HG02678 (cell line): ENCODE data around the gene S100A4.

ENCODE experiments used
- ATAC-seq: cut with Tn5 transposase; IDR thresholded peaks from one replicate; pipeline ENCODE4 v1.9.1; 2021; ENCODE audit warnings: mild to moderate bottlenecking, moderate library complexity; ENCODE audit not compliant: unreplicated experiment

Gene S100A4

GRCh38 chr1:153548722-153549688 lies 3.4 kb upstream of the S100A4 start, which contains the start of gene S100A3:
TSS of gene S100A3 (minus strand) at chr1:153549258. CDS start at chr1:153548485, 773 bp downstream.
- no peak for ATAC-seq

DNA sequence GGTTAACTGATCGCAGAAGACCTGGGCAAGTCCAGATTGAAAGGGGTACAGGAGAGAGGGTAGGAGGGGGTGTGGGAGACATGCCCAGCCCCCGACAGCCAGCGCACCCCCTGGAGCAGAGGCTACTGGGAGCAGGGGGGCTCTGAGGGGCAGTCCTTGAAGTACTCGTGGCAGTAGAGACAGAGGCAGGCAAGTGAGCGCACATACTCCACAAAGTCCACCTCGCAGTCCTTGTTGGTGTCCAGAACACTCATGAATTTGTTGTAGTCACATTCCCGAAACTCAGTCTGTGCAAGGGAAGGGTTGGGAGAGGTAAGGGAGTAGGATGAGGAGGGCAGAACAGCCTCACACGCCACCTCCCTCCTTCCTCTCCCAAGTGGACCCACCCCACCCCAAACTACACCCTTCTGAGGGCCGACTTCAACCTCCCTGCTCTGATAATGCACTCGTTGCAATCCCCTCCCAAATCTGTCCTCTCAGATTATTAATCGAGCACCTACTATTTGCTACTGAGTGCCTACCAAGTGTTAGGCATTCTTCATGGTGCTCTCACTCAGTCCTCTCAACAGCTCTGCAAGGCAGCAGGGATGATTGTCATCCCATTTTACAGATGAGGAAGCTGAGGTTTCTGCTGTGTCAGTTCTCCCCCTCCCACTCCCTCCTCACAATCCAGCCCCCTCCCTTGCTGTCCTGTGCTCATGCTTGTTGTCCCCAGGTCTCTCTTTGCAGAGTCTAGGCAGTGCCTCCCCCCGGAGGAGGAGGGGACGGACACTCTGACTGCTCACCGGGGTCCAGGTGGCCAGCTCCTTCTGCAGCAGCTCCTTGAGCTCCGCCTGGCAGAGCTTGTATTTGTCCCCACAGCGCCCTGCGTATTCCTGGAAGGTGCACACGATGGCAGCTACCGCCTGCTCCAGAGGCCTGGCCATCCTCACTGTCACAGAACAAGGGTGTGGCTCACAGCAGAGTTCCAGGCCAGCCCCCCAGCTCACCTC lies 2.2 kb upstream of the S100A4 start:
- no peak for ATAC-seq

DNA sequence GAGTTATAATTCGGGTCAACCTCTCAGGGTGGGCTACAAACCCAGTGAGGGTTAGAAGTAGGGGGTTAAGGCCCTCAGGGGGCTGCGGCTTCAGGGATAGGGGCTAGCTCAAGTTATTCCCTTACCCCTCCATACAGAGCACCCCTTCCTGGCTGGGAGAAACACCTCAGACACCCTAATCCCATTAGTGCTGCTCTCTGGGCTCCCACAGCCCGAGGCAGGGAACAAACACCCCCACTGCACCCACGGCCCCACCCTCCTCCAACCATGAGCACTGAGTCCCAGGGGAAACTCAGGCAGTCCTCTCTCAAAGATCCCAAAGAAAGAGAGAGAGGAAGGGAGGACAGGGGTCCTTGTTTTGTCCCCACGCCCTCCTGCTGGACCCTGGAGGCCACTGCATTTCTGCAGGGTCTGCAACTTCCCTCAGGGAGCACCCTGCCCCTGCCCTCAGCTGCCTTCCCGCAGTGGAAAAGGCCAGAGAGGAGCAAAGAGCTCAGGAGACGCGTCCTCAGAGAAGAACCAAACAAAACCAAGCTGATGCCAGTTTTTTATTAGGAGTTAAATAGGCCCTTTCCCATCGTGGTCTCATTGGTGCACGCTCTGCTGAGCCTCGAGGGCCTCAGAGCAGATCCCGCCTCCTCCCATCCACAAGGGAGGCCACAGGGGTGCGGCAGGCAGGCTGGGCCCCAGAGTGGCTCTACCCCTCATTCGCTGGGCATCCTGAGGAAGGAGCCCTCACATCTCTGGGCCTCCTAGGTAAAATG lies 1.4 kb upstream of the S100A4 start:
- no peak for ATAC-seq

DNA sequence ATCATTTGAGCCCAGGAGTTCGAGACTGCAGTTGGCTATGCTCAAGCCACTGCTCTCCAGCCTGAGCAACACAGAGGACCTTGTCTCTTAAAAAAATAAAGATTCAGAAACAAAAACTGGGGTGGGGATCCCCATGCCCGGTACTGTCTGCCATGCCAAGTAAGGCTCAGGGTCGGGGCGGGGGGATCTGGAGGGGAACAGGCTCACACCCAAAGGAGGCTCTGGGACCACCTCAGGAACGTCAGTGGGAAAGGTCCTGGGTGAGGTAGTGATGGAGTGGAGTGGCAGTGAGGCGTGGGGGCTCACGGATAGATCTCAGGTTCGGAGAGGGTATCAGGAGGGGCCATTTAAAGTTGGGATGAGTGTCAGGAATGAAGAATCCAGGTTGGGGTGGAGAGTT lies 765 bp upstream of the S100A4 start:
- no peak for ATAC-seq

GRCh38 chr1:153544453-153545066 lies 1.0 kb downstream of the S100A4 start:
- ATAC-seq = no peak

- no peak for ATAC-seq
Measured at GRCh38 chr1:153543736-153544135, 1.9 kb downstream of the S100A4 start.

DNA sequence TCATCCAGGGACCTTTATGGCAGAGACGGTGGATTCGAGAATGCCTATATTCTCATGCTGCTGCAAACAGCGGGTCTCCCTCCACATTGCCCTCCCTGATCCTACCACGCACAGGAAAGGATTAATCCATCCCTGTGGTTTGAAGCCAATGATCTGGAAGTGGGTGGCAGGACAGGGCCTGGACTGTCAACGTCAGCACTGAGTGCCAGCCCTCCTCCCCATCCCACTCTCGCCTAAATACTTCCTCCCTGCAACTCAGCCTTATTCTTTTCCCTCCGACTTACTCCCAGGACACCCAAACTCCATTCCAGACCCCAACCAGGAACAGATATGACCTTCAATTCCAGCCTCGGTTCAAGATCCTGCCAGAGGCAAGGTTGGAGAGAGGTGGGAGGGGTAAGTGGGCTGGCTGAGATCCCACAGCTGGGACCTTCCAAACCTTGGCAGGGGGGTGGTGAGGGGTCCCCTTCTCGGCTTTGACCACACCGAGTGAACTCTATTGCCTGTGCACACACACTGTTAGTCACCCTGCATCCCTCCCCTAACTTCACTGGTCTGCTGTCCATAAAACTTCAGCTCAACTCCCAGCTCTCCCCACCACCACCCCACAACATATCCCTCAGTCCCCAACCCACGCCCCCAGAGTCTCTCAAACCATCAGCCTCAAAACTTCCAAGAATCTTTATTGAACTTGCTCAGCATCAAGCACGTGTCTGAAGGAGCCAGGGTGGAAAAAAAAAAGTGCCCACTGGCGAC lies 2.5 kb downstream of the S100A4 start:
- no peak for ATAC-seq

DNA sequence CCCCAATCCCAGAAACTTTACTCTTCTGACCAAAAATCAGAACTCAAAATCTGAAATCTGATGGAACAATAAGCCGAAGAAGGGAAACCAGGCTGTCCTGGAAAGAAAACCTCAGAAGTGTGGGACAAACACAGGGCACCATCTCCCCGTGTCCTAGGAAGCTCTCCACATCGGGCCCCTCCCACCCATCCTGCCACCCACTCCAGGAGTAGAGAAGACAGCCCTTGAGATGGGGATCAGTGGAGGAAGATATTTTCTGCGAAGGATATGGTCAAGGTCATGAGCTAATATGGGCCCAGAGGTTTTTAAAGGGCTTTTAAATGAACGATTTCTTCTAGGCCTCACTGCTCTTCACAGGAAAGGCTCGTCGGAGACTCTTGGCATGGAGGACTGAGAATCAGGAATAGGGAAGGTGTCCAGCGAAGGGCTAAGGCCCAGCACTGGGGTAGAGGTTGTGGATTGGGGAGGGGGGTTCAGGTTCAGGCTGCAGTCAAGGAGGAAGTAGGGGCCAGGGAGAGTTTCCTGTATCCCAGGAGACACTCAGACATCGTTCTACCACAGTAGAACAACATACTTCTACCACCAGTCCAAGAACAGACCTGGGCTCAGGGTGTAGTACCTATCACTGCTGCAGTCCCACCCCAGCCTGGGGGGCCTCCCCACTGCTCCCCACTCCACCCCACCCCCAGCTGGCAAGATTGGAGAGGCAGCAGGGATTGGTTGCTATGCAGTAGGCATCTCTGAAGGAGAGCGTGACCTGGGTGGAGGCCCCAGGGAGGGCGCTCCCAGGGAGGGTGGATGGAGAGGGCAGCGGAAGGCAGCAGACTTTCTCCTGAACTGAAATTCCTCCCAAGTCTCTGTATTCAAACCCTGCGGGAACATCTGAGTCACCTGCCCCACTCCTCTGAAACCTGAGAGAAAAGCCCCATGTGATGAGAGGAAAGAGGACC lies 3.7 kb downstream of the S100A4 start:
- no peak for ATAC-seq

GRCh38 chr1:153540394-153541361 lies 4.9 kb downstream of the S100A4 start, which contains the start of gene S100A5:
TSS of gene S100A5 (minus strand) at chr1:153540934. CDS start at chr1:153540191, 743 bp downstream.
- ATAC-seq = no peak

DNA sequence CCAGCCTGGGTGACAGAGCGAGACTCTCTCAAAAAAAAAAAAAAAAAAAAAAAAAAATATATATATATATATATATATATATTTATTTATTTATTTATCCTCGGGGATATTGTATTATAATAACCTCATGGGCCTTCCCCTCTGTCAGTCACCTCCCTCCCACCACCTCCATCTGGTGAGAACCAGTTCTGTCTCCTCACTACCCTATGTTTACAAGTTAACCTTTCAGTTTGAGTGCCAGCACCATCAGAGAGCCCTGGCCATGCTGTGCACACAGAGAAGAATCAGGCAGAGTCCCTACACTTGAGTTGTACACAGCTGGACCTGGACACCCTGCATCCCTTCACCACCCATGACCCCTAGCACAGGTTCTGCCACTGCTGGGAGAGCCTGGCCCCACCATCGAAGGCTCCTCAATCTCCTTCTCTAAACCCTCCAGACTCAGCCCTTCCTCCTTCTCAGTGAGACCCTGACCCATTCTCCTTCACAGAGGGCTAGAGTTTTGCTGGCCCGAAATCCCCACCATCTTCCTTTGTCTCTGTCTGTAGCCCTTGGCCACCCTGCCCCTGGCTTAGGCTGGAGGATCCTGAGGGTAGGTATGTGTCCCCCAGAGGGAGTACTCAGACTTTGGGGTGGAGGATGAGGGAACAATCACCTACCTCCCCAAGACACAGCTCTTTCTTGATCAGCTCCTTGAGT lies 6.1 kb downstream of the S100A4 start:
- no peak for ATAC-seq

- no peak for ATAC-seq
Measured at GRCh38 chr1:153538315-153538821, 7.2 kb downstream of the S100A4 start.

GRCh38 chr1:153537376-153537730 lies 8.3 kb downstream of the S100A4 start:
- no peak for ATAC-seq

GRCh38 chr1:153536671-153537375 lies 8.8 kb downstream of the S100A4 start:
- no peak for ATAC-seq

GRCh38 chr1:153536012-153536670 lies 9.5 kb downstream of the S100A4 start:
- peak; percentile 47 for ATAC-seq
